Prostate gland (tissue), 2 donors: ENCODE data around the gene POLR3G. TPM values are rescaled to one million over a fixed set of nuclear protein-coding genes. Genes with fewer than 3 reads are reported as not detected.

Experiments
- DNase-seq: peaks from one replicate; pipeline ENCODE4 v3.0.0-alpha.2; 2019; ENCODE audit warnings: low spot score
- H3K27ac ChIP-seq, 2 donors: fragments of 200-600 bp; sonication (generic); 2 replicates each; pipeline ENCODE4 v1.5.1; 2017 to 2019
- H3K27me3 ChIP-seq: fragments of 200-600 bp; sonication (generic); replicated peaks from 2 replicates; pipeline ENCODE4 v1.5.1; 2019; ENCODE audit not compliant: insufficient read depth
- H3K36me3 ChIP-seq, 2 donors: fragments of 200-600 bp; sonication (generic); 1 replicate in 1 of 2; 2 replicates in 1 of 2; pipeline versions ENCODE4 v1.5.1 to v1.8.1; 2017 to 2019
- H3K4me1 ChIP-seq: fragments of 200-600 bp; sonication (generic); replicated peaks from 2 replicates; pipeline ENCODE4 v1.5.1; 2019
- H3K4me3 ChIP-seq, 2 donors: fragments of 200-600 bp; sonication (generic); 2 replicates each; pipeline ENCODE4 v1.5.1; 2017 to 2019
- H3K9me3 ChIP-seq: fragments of 200-600 bp; sonication (generic); 2 replicates; pipeline ENCODE4 v1.5.1; 2017
- CTCF ChIP-seq, 4 experiments: fragments of 200-600 bp in 2 of 4; fragments of 450-650 bp in 2 of 4; sonication (generic) in 2 of 4; IDR thresholded peaks; 1 replicate in 3 of 4; 2 replicates in 1 of 4; pipeline ENCODE4 v1.5.1; 2016 to 2019; ENCODE audit warnings: antibody characterized with exemption in 4 of 4, mild to moderate bottlenecking in 2 of 4, moderate library complexity in 2 of 4
- POLR2A ChIP-seq: fragments of 450-650 bp; IDR thresholded peaks from one replicate; pipeline ENCODE4 v1.6.1; 2016; ENCODE audit warnings: antibody characterized with exemption, mild to moderate bottlenecking
- POLR2AphosphoS5 ChIP-seq: sonication (generic); formaldehyde crosslinking; IDR thresholded peaks from one replicate; pipeline ENCODE4 v1.6.1; 2017; ENCODE audit warnings: antibody characterized with exemption
- WGBS: methylation state at CpG from one replicate; pipeline ENCODE4 v1.1.5; 2018; 5-methylcytosine and 5-hydroxymethylcytosine counted together
- intact Hi-C: fragments of 100-400 bp; cut with DNase I; formaldehyde crosslinking; loops from one replicate; pipeline ENCODE4 v1.14.2; 2022
- total RNA-seq, 2 donors: library from RNA; depleted of rRNA; stranded (reverse); fragments of >200 nt; gene quantifications; one replicate each; pipeline ENCODE4 v1.1.0, GENCODE V29; 2016

POLR3G gene
- total RNA-seq, 2 donors from 2014 or later = 0.18 to 6.4 TPM

DNA sequence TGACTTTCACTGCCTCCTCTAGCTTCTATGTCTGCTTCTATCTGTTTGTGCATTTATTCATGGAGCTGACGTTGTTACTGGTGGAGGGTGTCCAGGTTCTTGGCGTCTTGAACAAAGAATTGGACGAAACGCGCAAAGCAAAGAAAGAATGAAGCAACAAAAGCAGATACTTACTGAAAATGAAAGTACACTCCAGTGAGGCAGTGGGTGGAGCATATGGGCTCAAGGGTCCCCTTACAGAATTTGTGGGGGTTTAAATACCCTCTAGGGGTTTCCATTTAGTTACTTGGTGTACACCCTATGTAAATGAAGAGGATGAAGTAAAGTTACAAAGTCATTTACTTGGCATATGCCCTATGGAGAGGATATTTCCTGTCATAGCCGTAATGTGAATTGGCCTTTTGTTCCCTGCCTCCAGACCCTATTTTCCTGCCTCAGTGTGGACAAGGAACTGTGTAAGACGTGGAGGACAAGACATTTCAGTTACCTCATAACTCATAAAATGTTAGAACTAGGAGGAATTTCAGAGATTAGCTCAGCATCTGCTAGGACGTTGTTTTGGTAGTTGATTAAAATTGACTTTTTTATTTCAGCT, 3.1 kb downstream of the POLR3G start:
- no peak overlapping the region for H3K4me3 ChIP-seq
- intact Hi-C loops = no loop called here
- no peak for DNase-seq
- H3K9me3 ChIP-seq = no peaks in the 10 kb centered on the region
- no peaks in the 10 kb centered on the region for H3K4me1 ChIP-seq
- H3K36me3 ChIP-seq = no peaks in the 10 kb centered on the region
- H3K27ac ChIP-seq = no peak overlapping the region
- 79% methylated on average over 8 of the region's 8 CpGs for WGBS
- H3K27me3 ChIP-seq = no peaks in the 10 kb centered on the region
- TF ChIP-seq POLR2A (no peak), POLR2AphosphoS5 (no peak), CTCF (IDR thresholded peaks at IDR 0.05) (no peak)

DNA sequence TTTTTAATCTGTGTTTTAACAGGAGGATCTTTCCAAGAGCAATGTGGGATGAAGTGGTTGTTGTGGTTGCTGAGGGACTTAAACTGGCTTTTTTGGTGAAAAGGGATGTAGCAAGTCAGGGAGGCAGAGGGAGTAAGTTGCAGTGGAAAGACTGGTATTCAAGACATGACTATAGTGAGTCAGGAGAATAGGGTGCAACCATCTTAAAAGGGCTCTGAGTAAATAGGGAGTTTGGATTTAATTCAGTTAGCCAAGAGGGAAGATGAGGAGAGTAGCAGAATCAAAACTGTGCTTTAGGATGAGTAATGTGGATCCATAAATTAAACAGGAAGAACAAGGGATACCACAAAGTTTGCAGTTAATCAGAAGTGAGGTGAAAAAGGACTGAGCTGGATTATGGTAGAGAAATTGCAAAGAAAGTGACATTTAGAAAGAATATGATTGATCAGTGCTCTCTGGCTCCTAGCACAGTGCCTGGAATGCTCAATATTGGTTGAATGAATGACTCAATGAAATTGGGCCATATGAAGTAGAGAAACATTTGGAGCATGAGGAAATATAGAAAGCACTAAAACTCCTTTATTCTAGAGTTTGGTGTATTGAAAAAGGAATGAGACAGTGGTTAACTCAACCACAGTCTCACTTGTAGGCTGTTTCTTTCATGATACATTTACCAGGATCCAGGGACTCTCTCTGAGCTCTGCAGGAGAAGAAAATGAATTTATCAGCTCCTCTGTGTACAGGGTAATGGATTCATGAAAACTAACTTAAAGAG, 5.1 kb downstream of the POLR3G start:
- H3K36me3 ChIP-seq = no peaks in the 10 kb centered on the region
- no peaks in the 10 kb centered on the region for H3K27me3 ChIP-seq
- no peak overlapping the region for H3K27ac ChIP-seq
- H3K4me1 ChIP-seq = no peaks in the 10 kb centered on the region
- TF ChIP-seq POLR2A (no peak), POLR2AphosphoS5 (no peak)
- no peak for DNase-seq
- H3K9me3 ChIP-seq = no peaks in the 10 kb centered on the region
- intact Hi-C loops = no loop called here
- no peak overlapping the region for H3K4me3 ChIP-seq

- Histone ChIP-seq H3K36me3 (no peaks in the 10 kb centered on the region), H3K27me3 (no peaks in the 10 kb centered on the region), H3K9me3 (no peaks in the 10 kb centered on the region), H3K4me1 (no peaks in the 10 kb centered on the region), H3K4me3 (no peak overlapping the region), H3K27ac (no peak overlapping the region)
- TF ChIP-seq CTCF (IDR thresholded peaks at IDR 0.05) (no peak), POLR2A (no peak), POLR2AphosphoS5 (no peak)
- intact Hi-C loops = no loop called here
- DNase-seq = no peak
- 95% methylated on average over 1 of the region's 1 CpG for WGBS
These were observed 6.0 kb downstream of the POLR3G start for GRCh38 chr5:90480699-90481098.

GRCh38 chr5:90483206-90483605, 8.5 kb downstream of the POLR3G start:
- Histone ChIP-seq H3K4me3 (no peak overlapping the region), H3K27ac (no peak overlapping the region), H3K9me3 (no peaks in the 10 kb centered on the region), H3K27me3 (no peaks in the 10 kb centered on the region), H3K36me3 (no peaks in the 10 kb centered on the region), H3K4me1 (no peaks in the 10 kb centered on the region)
- WGBS = 91% methylated on average over 8 of the region's 8 CpGs
- intact Hi-C loops = no loop called here
- DNase-seq = no peak
- TF ChIP-seq POLR2AphosphoS5 (no peak), POLR2A (no peak), CTCF (IDR thresholded peaks at IDR 0.05) (no peak)

DNA sequence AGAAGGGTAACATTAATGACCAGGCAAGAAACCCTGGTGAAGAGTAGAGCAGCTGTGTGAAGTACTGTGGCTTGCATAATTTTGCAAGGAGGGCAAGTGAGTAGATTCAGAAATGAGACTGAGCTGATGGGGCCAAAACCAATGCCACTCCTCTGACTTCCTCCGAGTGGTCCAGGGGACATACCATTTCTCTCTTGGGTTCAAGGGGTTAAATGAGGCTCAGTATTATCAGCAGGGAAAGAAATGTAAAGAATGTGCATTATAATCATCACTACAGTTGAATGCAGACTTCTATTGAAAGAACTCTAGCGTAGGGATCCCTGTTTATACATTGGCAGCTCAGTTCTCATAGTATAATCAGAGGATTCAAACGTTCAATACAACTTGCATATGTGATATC, 9.9 kb downstream of the POLR3G start:
- no peaks in the 10 kb centered on the region for H3K27me3 ChIP-seq
- H3K27ac ChIP-seq = no peak overlapping the region
- WGBS = 63% methylated on average over 3 of the region's 3 CpGs
- intact Hi-C loops = no loop called here
- H3K4me3 ChIP-seq = no peak overlapping the region
- DNase-seq = no peak
- no peaks in the 10 kb centered on the region for H3K36me3 ChIP-seq
- no peaks in the 10 kb centered on the region for H3K4me1 ChIP-seq
- H3K9me3 ChIP-seq = no peaks in the 10 kb centered on the region
- TF ChIP-seq POLR2AphosphoS5 = no peak
- TF ChIP-seq CTCF (IDR thresholded peaks at IDR 0.05) = no peak
- TF ChIP-seq POLR2A = no peak
